ENCODE results near the gene RNASEH2A. TPM values are rescaled to one million over a fixed set of nuclear protein-coding genes. Genes with fewer than 3 reads are reported as not detected.
A peak's percentile ranks its signal among the peaks of the same experiment; 100 is the strongest.

Gene RNASEH2A
- total RNA-seq, 2 experiments from 2014 or later: 1.5 to 2.7 TPM

DNA sequence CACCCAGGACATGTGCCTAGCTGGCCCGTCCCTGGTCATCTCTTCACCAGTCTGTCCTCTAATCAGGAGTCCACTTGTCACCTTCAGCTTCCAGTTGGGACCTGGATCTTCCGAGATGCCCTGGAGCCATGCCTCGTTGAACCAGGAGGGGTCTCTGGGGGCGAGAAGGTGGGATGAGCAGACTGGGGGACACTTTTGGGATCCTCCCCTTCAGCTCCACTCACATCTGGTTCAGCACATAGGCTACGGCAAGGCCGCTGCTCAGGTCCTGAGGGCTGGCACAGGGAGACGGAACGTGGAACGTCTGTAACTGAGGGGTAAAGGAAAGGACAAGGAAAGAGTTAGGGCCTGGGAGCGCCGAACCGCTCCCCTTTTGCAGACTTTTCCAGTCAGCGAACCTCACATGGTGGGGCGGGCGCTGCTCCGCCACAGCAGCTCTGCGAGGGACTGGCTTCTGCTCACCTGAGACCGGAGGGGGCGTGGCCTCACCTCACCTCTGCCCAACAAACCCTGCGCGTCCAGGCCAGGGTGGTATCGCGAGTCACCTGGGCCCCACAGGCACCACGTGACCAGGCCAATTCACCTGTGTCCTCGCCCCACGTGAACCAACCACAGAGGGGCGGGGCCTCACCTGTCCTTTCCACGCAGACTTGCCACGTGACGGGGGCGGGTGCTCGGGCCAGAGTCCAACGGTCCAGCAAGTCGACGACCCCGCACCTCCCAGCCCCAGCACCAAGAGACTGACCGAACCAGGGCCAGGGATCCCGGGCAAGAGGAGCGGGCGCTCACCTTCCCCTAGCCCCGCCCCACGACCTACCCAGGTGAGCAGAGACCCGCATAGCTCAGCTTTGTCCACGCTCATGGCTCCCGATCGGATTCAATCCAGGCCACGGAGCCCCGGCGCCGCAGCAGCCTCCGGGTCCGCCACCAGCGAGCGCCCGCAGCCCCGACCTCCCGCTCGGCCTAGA is 31.5 kb upstream of the RNASEH2A start, which contains the start of gene HOOK2:
HOOK2 (minus strand) TSS at position 965 of the 968 bp plus-strand sequence; CDS start at position 862, 103 bp downstream.
- peak within 1 kb of the TSS; percentile 85 for H3K4me3 Mint-ChIP-seq
- POLR2A ChIA-PET: interaction anchor here (1.9 to 8.4 kb wide), 2 partner anchors 9 to 19 kb away, joined by 8 to 301 read pairs; partner anchors contain the start of gene JUNB
- peaks cover 54% of the 10 kb centered on the region for H3K4me1 ChIP-seq (ENCODE audit: insufficient read depth, low read length)
- peaks cover 41% of the 10 kb centered on the region for H3K4me1 Mint-ChIP-seq (ENCODE audit: low read depth)
- peak within 1 kb of the TSS; percentile 63 to 70 for H3K27ac ChIP-seq (ENCODE audit: low read depth in 1 of 2, low read length in 2 of 2)
- CTCF ChIA-PET: interaction anchor here (0.8 to 6.5 kb wide), 6 partner anchors 14 to 73 kb away, joined by 3 to 178 read pairs (median 4); partner anchors contain the start of genes JUNB and TNPO2
- intact Hi-C loops (cut with DNase I, micrococcal nuclease): no loop called here
- no peaks in the 10 kb centered on the region for H3K27me3 Mint-ChIP-seq
- H3K27ac Mint-ChIP-seq: peak within 1 kb of the TSS; percentile 84
- H3K36me3 ChIP-seq (ENCODE audit: insufficient read depth, low read length): no peaks in the 10 kb centered on the region
- H3K9me3 Mint-ChIP-seq: no peaks in the 10 kb centered on the region
- DNase-seq (peak in 10 of 14 experiments; percentile 8 to 83 (median 52)), ATAC-seq (ENCODE audit: poor library complexity) (peak; percentile 16)
- TF ChIP-seq CTCF (IDR thresholded peaks at IDR 0.05): no peak
- no peaks in the 10 kb centered on the region for H3K36me3 Mint-ChIP-seq (ENCODE audit: low read depth)
- H3K9me3 ChIP-seq (ENCODE audit: control insufficient read depth in 1 of 2, insufficient read depth in 1 of 2, low read length in 2 of 2): no peaks in the 10 kb centered on the region
- no peaks in the 10 kb centered on the region for H3K27me3 ChIP-seq (ENCODE audit: control insufficient read depth in 1 of 2, insufficient read depth in 2 of 2, low read length in 2 of 2)
- peak within 1 kb of the TSS; percentile 77 for H3K4me3 ChIP-seq (ENCODE audit: low read length)

- peak; percentile 67 to 91 (median 78) for DNase-seq
- POLR2A ChIA-PET: interaction anchor here (1.0 to 8.4 kb wide), 9 partner anchors 10 to 97 kb away, joined by 3 to 301 read pairs (median 7); partner anchors contain the start of genes GET3, JUNB, PRDX2 and RNASEH2A
- H3K9me3 ChIP-seq (ENCODE audit: control insufficient read depth in 1 of 2, insufficient read depth in 1 of 2, low read length in 2 of 2): no peaks in the 10 kb centered on the region
- no peaks in the 10 kb centered on the region for H3K27me3 ChIP-seq (ENCODE audit: control insufficient read depth in 1 of 2, insufficient read depth in 2 of 2, low read length in 2 of 2)
- H3K27ac ChIP-seq (ENCODE audit: low read depth in 1 of 2, low read length in 2 of 2): peak overlapping the region; percentile 82 to 85
- no peaks in the 10 kb centered on the region for H3K9me3 Mint-ChIP-seq
- H3K4me3 Mint-ChIP-seq: peak overlapping the region; percentile 90
- H3K36me3 ChIP-seq (ENCODE audit: insufficient read depth, low read length): no peaks in the 10 kb centered on the region
- H3K4me1 Mint-ChIP-seq (ENCODE audit: low read depth): peaks cover 47% of the 10 kb centered on the region
- H3K27ac Mint-ChIP-seq: peak overlapping the region; percentile 94
- peaks cover 63% of the 10 kb centered on the region for H3K4me1 ChIP-seq (ENCODE audit: insufficient read depth, low read length)
- H3K4me3 ChIP-seq (ENCODE audit: low read length): peak overlapping the region; percentile 84
- intact Hi-C loops (cut with DNase I, micrococcal nuclease): loop anchor here (1.0 kb wide), 1 partner anchor 19 kb away; no protein-coding TSS in a partner anchor
- TF ChIP-seq CTCF (IDR thresholded peaks at IDR 0.05): peak; percentile 97
- no peaks in the 10 kb centered on the region for H3K36me3 Mint-ChIP-seq (ENCODE audit: low read depth)
- CTCF ChIA-PET: interaction anchor here (0.6 to 6.5 kb wide), 16 partner anchors 10 to 163 kb away, joined by 3 to 178 read pairs (median 4); partner anchors contain the start of genes GET3, JUNB, PRDX2 and RNASEH2A
- H3K27me3 Mint-ChIP-seq: no peaks in the 10 kb centered on the region
- peak; percentile 4 for ATAC-seq (ENCODE audit: poor library complexity)
Measured at GRCh38 chr19:12777217-12778016, 29.0 kb upstream of the RNASEH2A start.

Measured in CD4-positive, alpha-beta T cell (primary cell).